ENCODE results near the gene TJP1.

TJP1 gene

DNA sequence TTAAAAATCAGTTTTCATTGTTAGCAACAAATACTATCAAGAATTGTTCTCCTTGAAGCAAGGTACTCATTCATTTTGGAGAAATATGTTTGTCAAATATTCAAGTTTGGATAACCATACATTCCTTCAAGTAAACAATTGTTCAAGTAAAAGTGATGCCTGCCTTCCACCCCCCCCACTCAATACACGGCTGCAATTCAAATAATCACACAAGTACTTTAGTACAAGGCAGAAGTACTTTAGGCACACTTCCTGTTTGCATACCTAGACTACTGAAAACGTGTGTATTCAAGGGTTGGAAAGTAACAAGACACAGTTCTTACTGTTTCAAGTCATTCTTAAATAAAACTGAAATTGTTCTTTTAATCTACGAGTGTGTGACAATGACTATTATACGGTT lies 45.4 kb downstream of the TJP1 start:
- Histone ChIP-seq H3K27me3 (ENCODE audit: insufficient read depth, low read length, poor library complexity) (peaks cover 16% of the 10 kb centered on the region), H3K79me2 (ENCODE audit: insufficient read depth, low read length) (no peaks in the 10 kb centered on the region), H2AFZ (ENCODE audit: low read depth, low read length) (no peak overlapping the region), H3K36me3 (ENCODE audit: insufficient read depth, low read length) (no peaks in the 10 kb centered on the region), H3K4me2 (ENCODE audit: insufficient read depth, low read length) (no peak overlapping the region), H3K27ac (ENCODE audit: low read length) (no peak overlapping the region), H4K20me1 (ENCODE audit: insufficient read depth, low read length) (no peaks in the 10 kb centered on the region), H3K4me1 (ENCODE audit: insufficient read depth, low read length) (no peaks in the 10 kb centered on the region), H3K9me3 (ENCODE audit: insufficient read depth, low read length, severe bottlenecking) (no peaks in the 10 kb centered on the region), H3K4me3 (ENCODE audit: low read depth in 1 of 2, low read length in 2 of 2) (no peak overlapping the region), H3K9ac (ENCODE audit: low read depth, low read length) (no peak overlapping the region)
- DNase-seq = no peak
- no peak for ATAC-seq (ENCODE audit: insufficient read depth, low read depth)
- no peak for TF ChIP-seq EZH2 (IDR thresholded peaks at IDR 0.05; ENCODE audit: borderline replicate concordance, low read depth, low read length, severe bottlenecking)

- Histone ChIP-seq H3K27ac (ENCODE audit: low read length) (no peak overlapping the region), H4K20me1 (ENCODE audit: insufficient read depth, low read length) (no peaks in the 10 kb centered on the region), H3K9me3 (ENCODE audit: insufficient read depth, low read length, severe bottlenecking) (no peaks in the 10 kb centered on the region), H3K79me2 (ENCODE audit: insufficient read depth, low read length) (no peaks in the 10 kb centered on the region), H3K4me3 (ENCODE audit: low read depth in 1 of 2, low read length in 2 of 2) (no peak overlapping the region), H3K4me1 (ENCODE audit: insufficient read depth, low read length) (no peaks in the 10 kb centered on the region), H2AFZ (ENCODE audit: low read depth, low read length) (no peak overlapping the region), H3K36me3 (ENCODE audit: insufficient read depth, low read length) (no peaks in the 10 kb centered on the region), H3K9ac (ENCODE audit: low read depth, low read length) (no peak overlapping the region), H3K27me3 (ENCODE audit: insufficient read depth, low read length, poor library complexity) (peaks cover 9% of the 10 kb centered on the region), H3K4me2 (ENCODE audit: insufficient read depth, low read length) (no peak overlapping the region)
- DNase-seq = no peak
- no peak for ATAC-seq (ENCODE audit: insufficient read depth, low read depth)
- TF ChIP-seq CTCF (IDR thresholded peaks at IDR 0.05; ENCODE audit: borderline replicate concordance, extremely low read depth, low read length, poor library complexity, severe bottlenecking) (no peak), EZH2 (IDR thresholded peaks at IDR 0.05; ENCODE audit: borderline replicate concordance, low read depth, low read length, severe bottlenecking) (no peak)
Measured at GRCh38 chr15:29774900-29775299, 47.4 kb downstream of the TJP1 start.

GRCh38 chr15:29773816-29774215 lies 48.5 kb downstream of the TJP1 start:
- Histone ChIP-seq H2AFZ (ENCODE audit: low read depth, low read length) (no peak overlapping the region), H3K9me3 (ENCODE audit: insufficient read depth, low read length, severe bottlenecking) (no peaks in the 10 kb centered on the region), H3K4me2 (ENCODE audit: insufficient read depth, low read length) (no peak overlapping the region), H3K27ac (ENCODE audit: low read length) (no peak overlapping the region), H4K20me1 (ENCODE audit: insufficient read depth, low read length) (no peaks in the 10 kb centered on the region), H3K36me3 (ENCODE audit: insufficient read depth, low read length) (no peaks in the 10 kb centered on the region), H3K27me3 (ENCODE audit: insufficient read depth, low read length, poor library complexity) (peaks cover 9% of the 10 kb centered on the region), H3K4me3 (ENCODE audit: low read depth in 1 of 2, low read length in 2 of 2) (no peak overlapping the region), H3K9ac (ENCODE audit: low read depth, low read length) (no peak overlapping the region), H3K4me1 (ENCODE audit: insufficient read depth, low read length) (no peaks in the 10 kb centered on the region), H3K79me2 (ENCODE audit: insufficient read depth, low read length) (no peaks in the 10 kb centered on the region)
- TF ChIP-seq EZH2 (IDR thresholded peaks at IDR 0.05; ENCODE audit: borderline replicate concordance, low read depth, low read length, severe bottlenecking) (no peak), CTCF (IDR thresholded peaks at IDR 0.05; ENCODE audit: borderline replicate concordance, extremely low read depth, low read length, poor library complexity, severe bottlenecking) (no peak)
- DNase-seq = no peak
- no peak for ATAC-seq (ENCODE audit: insufficient read depth, low read depth)

DNA sequence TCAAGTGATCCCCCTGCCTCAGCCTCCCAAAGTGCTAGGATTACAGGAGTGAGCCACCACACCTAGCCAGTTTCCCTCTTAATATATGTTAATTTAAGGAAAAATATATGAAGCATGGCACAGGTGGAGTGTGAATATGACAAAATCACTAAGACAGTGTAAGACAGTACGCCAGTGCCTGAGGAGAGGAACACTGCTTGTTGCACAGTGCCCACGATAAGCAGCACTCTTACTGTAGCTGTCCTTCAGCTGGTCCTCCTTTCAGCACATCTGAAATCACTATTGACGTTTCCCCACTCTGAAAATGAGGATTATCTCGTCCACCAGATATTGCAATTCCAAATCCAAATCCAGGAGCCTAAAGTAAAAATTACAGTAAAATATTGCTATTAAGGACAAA lies 49.3 kb downstream of the TJP1 start:
- H2AFZ ChIP-seq (ENCODE audit: low read depth, low read length) = no peak overlapping the region
- TF ChIP-seq EZH2 (IDR thresholded peaks at IDR 0.05; ENCODE audit: borderline replicate concordance, low read depth, low read length, severe bottlenecking) = no peak
- TF ChIP-seq CTCF (IDR thresholded peaks at IDR 0.05; ENCODE audit: borderline replicate concordance, extremely low read depth, low read length, poor library complexity, severe bottlenecking) = no peak

More for the DNA sequence above, 49.3 kb downstream of the TJP1 start:
- DNase-seq (no peak), ATAC-seq (ENCODE audit: insufficient read depth, low read depth) (no peak)
- H3K9me3 ChIP-seq (ENCODE audit: insufficient read depth, low read length, severe bottlenecking) = no peaks in the 10 kb centered on the region
- H3K9ac ChIP-seq (ENCODE audit: low read depth, low read length) = no peak overlapping the region
- no peaks in the 10 kb centered on the region for H3K79me2 ChIP-seq (ENCODE audit: insufficient read depth, low read length)
- H3K4me1 ChIP-seq (ENCODE audit: insufficient read depth, low read length) = no peaks in the 10 kb centered on the region
- no peaks in the 10 kb centered on the region for H4K20me1 ChIP-seq (ENCODE audit: insufficient read depth, low read length)
- no peak overlapping the region for H3K4me3 ChIP-seq (ENCODE audit: low read depth in 1 of 2, low read length in 2 of 2)
- H3K4me2 ChIP-seq (ENCODE audit: insufficient read depth, low read length) = no peak overlapping the region
- H3K27ac ChIP-seq (ENCODE audit: low read length) = no peak overlapping the region
- peaks cover 8% of the 10 kb centered on the region for H3K27me3 ChIP-seq (ENCODE audit: insufficient read depth, low read length, poor library complexity)
- no peaks in the 10 kb centered on the region for H3K36me3 ChIP-seq (ENCODE audit: insufficient read depth, low read length)

Data from DND-41 (cell line).